DND-41 (cell line): ENCODE results near the gene ALDOC.

Experiments used
- ATAC-seq: fragments of 200-7000 bp; cut with Tn5 transposase; 3 replicates; pipeline ENCODE4 v1.9.1; 2021; ENCODE audit warnings: low read depth; ENCODE audit not compliant: insufficient read depth
- DNase-seq: peaks from one replicate; pipeline ENCODE4 v3.0.0-alpha.2; 2020
- H2AFZ ChIP-seq: 2 replicates; pipeline ENCODE4 v1.6.0; 2012; ENCODE audit warnings: low read depth, low read length
- H3K27ac ChIP-seq: 2 replicates; pipeline ENCODE4 v1.5.1; 2012; ENCODE audit warnings: low read length, inconsistent platforms
- H3K27me3 ChIP-seq: fragments of 200-600 bp; sonication (generic); 2 replicates; pipeline ENCODE4 v1.6.0; 2012; ENCODE audit warnings: low read length, mild to moderate bottlenecking, inconsistent platforms; ENCODE audit not compliant: insufficient read depth, poor library complexity
- H3K36me3 ChIP-seq: 2 replicates; pipeline ENCODE4 v1.5.1; 2012; ENCODE audit warnings: low read length, inconsistent platforms; ENCODE audit not compliant: insufficient read depth
- H3K4me1 ChIP-seq: 2 replicates; pipeline ENCODE4 v1.5.1; 2012; ENCODE audit warnings: mild to moderate bottlenecking, low read length; ENCODE audit not compliant: insufficient read depth
- H3K4me2 ChIP-seq: 2 replicates; pipeline ENCODE4 v1.6.0; 2012; ENCODE audit warnings: mild to moderate bottlenecking, moderate library complexity, low read length, inconsistent platforms; ENCODE audit not compliant: insufficient read depth
- H3K4me3 ChIP-seq, 2 experiments: fragments of 200-600 bp in 1 of 2; shearing (Covaris generic) in 1 of 2; 2 replicates each; pipeline ENCODE4 v1.5.1; 2012 to 2016; ENCODE audit warnings: inconsistent platforms in 2 of 2, low read length in 2 of 2, mild to moderate bottlenecking in 2 of 2, low read depth in 1 of 2, moderate library complexity in 1 of 2
- H3K79me2 ChIP-seq: 2 replicates; pipeline ENCODE4 v1.6.0; 2012; ENCODE audit warnings: low read length, inconsistent platforms; ENCODE audit not compliant: insufficient read depth
- H3K9ac ChIP-seq: 2 replicates; pipeline ENCODE4 v1.6.0; 2012; ENCODE audit warnings: low read depth, mild to moderate bottlenecking, inconsistent platforms, low read length, moderate library complexity
- H3K9me3 ChIP-seq: 2 replicates; pipeline ENCODE4 v1.5.1; 2012; ENCODE audit warnings: low read length, moderate library complexity, mild to moderate bottlenecking, inconsistent platforms; ENCODE audit not compliant: insufficient read depth, severe bottlenecking
- H4K20me1 ChIP-seq: 2 replicates; pipeline ENCODE4 v1.6.0; 2012; ENCODE audit warnings: low read length; ENCODE audit not compliant: insufficient read depth
- CTCF ChIP-seq: IDR thresholded peaks from 2 replicates; pipeline ENCODE4 v1.5.1; 2012; ENCODE audit warnings: borderline replicate concordance, low read length, moderate library complexity, mild to moderate bottlenecking; ENCODE audit not compliant: poor library complexity, severe bottlenecking; ENCODE audit errors: extremely low read depth
- EZH2 ChIP-seq: IDR thresholded peaks from 3 replicates; pipeline ENCODE4 v1.6.1; 2012; ENCODE audit warnings: borderline replicate concordance, low read depth, mild to moderate bottlenecking, moderate library complexity, low read length, inconsistent platforms; ENCODE audit not compliant: severe bottlenecking

ALDOC gene

GRCh38 chr17:28573966-28574480 is 2.7 kb downstream of the ALDOC start:
- H3K27ac ChIP-seq = no peak overlapping the region
- peaks cover 33% of the 10 kb centered on the region for H3K4me1 ChIP-seq
- H3K9ac ChIP-seq = no peak overlapping the region
- H4K20me1 ChIP-seq = no peaks in the 10 kb centered on the region; the same call in 1 of the 2 replicates
- peaks cover 33% of the 10 kb centered on the region for H3K36me3 ChIP-seq
- no peaks in the 10 kb centered on the region for H3K9me3 ChIP-seq
- H3K27me3 ChIP-seq = no peaks in the 10 kb centered on the region
- no peak overlapping the region for H3K4me3 ChIP-seq
- ATAC-seq = no peak
- no peak for TF ChIP-seq CTCF
- no peak overlapping the region for H3K4me2 ChIP-seq
- no peak for DNase-seq
- peaks cover 28% of the 10 kb centered on the region for H3K79me2 ChIP-seq
- no peak overlapping the region for H2AFZ ChIP-seq

- H3K4me1 ChIP-seq = peaks cover 35% of the 10 kb centered on the region
- H3K4me3 ChIP-seq = no peak overlapping the region
- H2AFZ ChIP-seq = no peak overlapping the region
- H3K36me3 ChIP-seq = peaks cover 28% of the 10 kb centered on the region
- peaks cover 29% of the 10 kb centered on the region for H3K79me2 ChIP-seq
- H3K27ac ChIP-seq = no peak overlapping the region
- ATAC-seq (no peak), DNase-seq (no peak)
- no peak overlapping the region for H3K4me2 ChIP-seq
- no peak for TF ChIP-seq EZH2
- no peak for TF ChIP-seq CTCF
- H3K9ac ChIP-seq = no peak overlapping the region
- no peaks in the 10 kb centered on the region for H3K27me3 ChIP-seq
- H3K9me3 ChIP-seq = no peaks in the 10 kb centered on the region
- no peaks in the 10 kb centered on the region; the same call in 1 of the 2 replicates for H4K20me1 ChIP-seq
Measured at GRCh38 chr17:28573521-28573920, 3.2 kb downstream of the ALDOC start.

- H3K9ac ChIP-seq = 0 out of 2 replicates have a peak overlapping the region, but pooled peaks have one; percentile 81
Measured at GRCh38 chr17:28573040-28573380, 3.7 kb downstream of the ALDOC start.

More at GRCh38 chr17:28573040-28573380, 3.7 kb downstream of the ALDOC start:
- no peak for TF ChIP-seq CTCF
- TF ChIP-seq EZH2 = no peak
- Histone ChIP-seq H3K27me3 (no peaks in the 10 kb centered on the region), H3K4me2 (no peak overlapping the region), H4K20me1 (no peaks in the 10 kb centered on the region; the same call in 1 of the 2 replicates), H3K27ac (no peak overlapping the region), H3K9me3 (no peaks in the 10 kb centered on the region), H3K4me1 (peaks cover 35% of the 10 kb centered on the region), H2AFZ (no peak overlapping the region), H3K36me3 (peaks cover 23% of the 10 kb centered on the region), H3K79me2 (peaks cover 31% of the 10 kb centered on the region), H3K4me3 (no peak overlapping the region)
- ATAC-seq (no peak), DNase-seq (no peak)
